K562 (cell line): ENCODE results near the gene SSTR5. TPM values are rescaled to one million over a fixed set of nuclear protein-coding genes. Genes with fewer than 3 reads are reported as not detected.

Source experiments
- ATAC-seq: fragments of 200-7000 bp; cut with Tn5 transposase; 3 replicates; pipeline ENCODE4 v1.9.1; 2020; ENCODE audit warnings: moderate library complexity
- BruUV-seq: library from RNA; stranded (reverse); fragments of 400-500 nt; replicated peaks from 2 replicates; lab custom pipeline; 2021; lab: Mats Ljungman, UMichigan
- CTCF ChIA-PET: fragments of 300-600 bp; formaldehyde crosslinking; extraction: SDS; loops from one replicate; lab custom pipeline; 2021; ENCODE audit warnings: low intra/inter-chr PET ratio; lab: Yijun Ruan, JAX
- POLR2A ChIA-PET: fragments of 300-600, 350-650 bp; sonication (Branson Sonifier 250); formaldehyde crosslinking; extraction: SDS; loops from one replicate; lab custom pipeline; 2021; ENCODE audit warnings: antibody characterized with exemption, inconsistent platforms; lab: Yijun Ruan, JAX
- DNase-seq, 4 experiments: peaks; one replicate each; pipeline versions ENCODE4 v3.0.0 to v3.0.0-alpha.2; 2011 to 2018; ENCODE audit warnings: low spot score in 3 of 4, mixed read lengths in 3 of 4; ENCODE audit errors: extremely low read depth in 1 of 4
- FAIRE-seq: peaks from 2 replicates; lab custom pipeline; 2011; peaks lifted over from hg19 to GRCh38; lab: Jason Lieb, UNC
- H2AFZ ChIP-seq: 2 replicates; pipeline ENCODE4 v1.6.0; 2011; ENCODE audit warnings: low read depth, low read length, control low read depth, inconsistent platforms
- H3K27ac ChIP-seq: fragments of 200-600 bp; 3 replicates; pipeline ENCODE4 v1.8.0; 2011; ENCODE audit warnings: low read depth, mild to moderate bottlenecking, control low read depth, inconsistent platforms, low read length, moderate library complexity, mixed read lengths; ENCODE audit errors: extremely low read depth
- H3K27me3 ChIP-seq, 2 experiments: fragments of 300-600 bp in 1 of 2; 2 replicates in 1 of 2; 3 replicates in 1 of 2; pipeline versions ENCODE4 v1.6.0 to v1.8.0; 2011; ENCODE audit warnings: inconsistent platforms in 2 of 2, low read length in 2 of 2, mild to moderate bottlenecking in 1 of 2, mixed read lengths in 1 of 2, moderate library complexity in 1 of 2; ENCODE audit not compliant: control insufficient read depth in 2 of 2, insufficient read depth in 2 of 2
- H3K36me3 ChIP-seq: fragments of 300-600 bp; 3 replicates; pipeline ENCODE4 v1.8.0; 2011; ENCODE audit warnings: mild to moderate bottlenecking, low read length, inconsistent platforms; ENCODE audit not compliant: control insufficient read depth, insufficient read depth
- H3K4me1 ChIP-seq, 2 experiments: fragments of 200-600 bp in 1 of 2; replicated peaks in 1 of 2; 2 replicates in 1 of 2; 3 replicates in 1 of 2; pipeline versions ENCODE4 v1.5.1 to v1.8.0; 2011; ENCODE audit warnings: inconsistent platforms in 2 of 2, low read length in 2 of 2, mild to moderate bottlenecking in 1 of 2, mixed read lengths in 1 of 2, moderate library complexity in 1 of 2; ENCODE audit not compliant: control insufficient read depth in 2 of 2, insufficient read depth in 2 of 2
- H3K4me2 ChIP-seq: 2 replicates; pipeline ENCODE4 v1.6.1; 2011; ENCODE audit warnings: low read length, control low read depth, inconsistent platforms, mixed read lengths; ENCODE audit not compliant: insufficient read depth
- H3K4me3 ChIP-seq: fragments of 200-600 bp; sonication (generic), shearing (Covaris generic); 2 replicates; pipeline ENCODE4 v1.5.1; 2016; ENCODE audit warnings: control low read depth, inconsistent platforms
- H3K79me2 ChIP-seq: fragments of 200-600 bp; 3 replicates; pipeline ENCODE4 v1.8.0; 2011; ENCODE audit warnings: low read length, inconsistent platforms; ENCODE audit not compliant: control insufficient read depth, insufficient read depth
- H3K9ac ChIP-seq, 2 experiments: 2 replicates each; pipeline versions ENCODE4 v1.6.0 to v1.6.1; 2011; ENCODE audit warnings: low read depth in 2 of 2, low read length in 2 of 2, control low read depth in 1 of 2, inconsistent platforms in 1 of 2, mild to moderate bottlenecking in 1 of 2, mixed read lengths in 1 of 2; ENCODE audit not compliant: insufficient read depth in 1 of 2
- H3K9me1 ChIP-seq: one replicate; pipeline ENCODE4 v1.6.0; 2011; ENCODE audit warnings: inconsistent platforms, mild to moderate bottlenecking, low read length, moderate library complexity; ENCODE audit not compliant: control insufficient read depth, insufficient read depth
- H3K9me3 ChIP-seq: replicated peaks from 2 replicates; pipeline ENCODE4 v1.5.1; 2011; ENCODE audit warnings: low read depth, low read length, inconsistent platforms; ENCODE audit not compliant: control insufficient read depth, insufficient read depth
- H4K20me1 ChIP-seq: replicated peaks from 2 replicates; pipeline ENCODE4 v1.6.1; 2011; ENCODE audit warnings: low read length, inconsistent platforms, mixed read lengths; ENCODE audit not compliant: control insufficient read depth, insufficient read depth
- RBM34 ChIP-seq: fragments of 200-400 bp; formaldehyde crosslinking; IDR thresholded peaks from 2 replicates; pipeline ENCODE4 v1.6.1; 2018; ENCODE audit warnings: low read length, borderline replicate concordance; ENCODE audit not compliant: insufficient read depth
- SIX5 ChIP-seq, 2 experiments: IDR thresholded peaks; 2 replicates each; pipeline ENCODE4 v1.6.1; 2011; ENCODE audit warnings: low read length in 2 of 2, borderline replicate concordance in 1 of 2, low read depth in 1 of 2, mild to moderate bottlenecking in 1 of 2, moderate library complexity in 1 of 2; ENCODE audit not compliant: insufficient read depth in 1 of 2
- SMC3 ChIP-seq: conservative IDR thresholded peaks from 2 replicates; pipeline ENCODE4 v1.6.1; 2011; ENCODE audit warnings: low read depth, low read length, improper control_type of control experiment; ENCODE audit not compliant: insufficient read depth
- TAF1 ChIP-seq: IDR thresholded peaks from 2 replicates; pipeline ENCODE4 v1.6.1; 2011; ENCODE audit warnings: mild to moderate bottlenecking, low read length, moderate library complexity; ENCODE audit not compliant: insufficient read depth, control insufficient read depth, severe bottlenecking; ENCODE audit errors: extremely low read depth
- U2AF1 ChIP-seq: fragments of 200-400 bp; formaldehyde crosslinking; optimal IDR thresholded peaks from 2 replicates; pipeline ENCODE3; 2017; ENCODE audit warnings: mild to moderate bottlenecking, low read depth, low read length, moderate library complexity
- ZNF175 ChIP-seq: fragments of 200-800 bp; sonication (Bioruptor generic); IDR thresholded peaks from 2 replicates; pipeline ENCODE4 v1.6.1; 2016; ENCODE audit warnings: low read depth, mild to moderate bottlenecking, missing genetic modification characterization, missing compliant biosample characterization
- WGBS: fragments of 100-300 bp; shearing (Covaris generic); methylation state at CpG from one replicate; pipeline ENCODE4 v1.1.6; 2016; ENCODE audit warnings: low coverage, mixed read lengths; ENCODE audit not compliant: insufficient coverage; ENCODE audit errors: missing lambda C conversion rate; 5-methylcytosine and 5-hydroxymethylcytosine counted together
- in situ Hi-C: fragments of 300-500 bp; cut with MboI; formaldehyde crosslinking; loops from 4 replicates; pipeline ENCODE4 v1.15.0; 2018; ENCODE audit warnings: inconsistent platforms, mixed read lengths
- intact Hi-C: fragments of 100-400 bp; cut with micrococcal nuclease; formaldehyde crosslinking; loops from 2 replicates; pipeline ENCODE4 v1.14.2; 2022
- polyA plus RNA-seq, 8 experiments: library from polyadenylated mRNA; depleted of rRNA in 4 of 8; stranded (reverse) in 5 of 8; unstranded in 3 of 8; fragments of >200 nt; fragmentation: Nextera tagmentation in 2 of 8; fragmentation: Illumina TruSeq in 1 of 8; extraction: Ambion mirVana in 2 of 8; extraction: Trizol in 1 of 8; gene quantifications; 2 replicates each; pipeline versions ENCODE4 v1.2.1 to v1.2.3, GENCODE V29; 2011 to 2014; ENCODE audit warnings: inconsistent platforms in 1 of 8, missing spikeins in 1 of 8
- total RNA-seq, 7 experiments: library from RNA; depleted of rRNA in 6 of 7; stranded (reverse); fragments of >200 nt in 6 of 7; fragmentation: Illumina TruSeq in 2 of 7; extraction: Trizol in 2 of 7; gene quantifications; 2 replicates each; pipeline versions ENCODE4 v1.2.1 to v1.2.3, GENCODE V29; 2011 to 2021; ENCODE audit warnings: low replicate concordance in 1 of 7
- TF ChIP-seq, protein P1 (sequence below): sonication (generic); formaldehyde crosslinking; IDR thresholded peaks from 2 replicates; pipeline ENCODE4 v1.8.0; 2022; ENCODE audit warnings: mild to moderate bottlenecking, missing genetic modification reagents

SSTR5 gene
- total and polyA plus RNA-seq, 9 of the 15 experiments (the other 6 are each of a cell fraction or from before 2014, with no cell fraction given) = not detected

GRCh38 chr16:1031666-1032065 is 40.9 kb upstream of the SSTR5 start:
- DNase-seq (no peak), ATAC-seq (no peak), FAIRE-seq (no peak)
- POLR2A ChIA-PET = interaction anchor here (0.5 to 0.8 kb wide), 3 partner anchors 31 to 898 kb away, joined by 3 to 4 read pairs (median 3); no protein-coding TSS in a partner anchor
- no peak overlapping the region for H2AFZ ChIP-seq
- H3K36me3 ChIP-seq = no peaks in the 10 kb centered on the region
- H3K9me1 ChIP-seq = no peaks in the 10 kb centered on the region
- intact Hi-C loops (no loop called here), in situ Hi-C loops (no loop called here)
- H3K4me1 ChIP-seq = peaks cover 0 to 27% of the 10 kb centered on the region in 2 experiments; a peak in 2 of 5 replicates
- H3K27ac ChIP-seq = no peak overlapping the region
- WGBS = 1% methylated on average over 17 of the region's 17 CpGs
- CTCF ChIA-PET = no interaction called here
- no peaks in the 10 kb centered on the region for H3K9me3 ChIP-seq
- no TSS peak for BruUV-seq
- H4K20me1 ChIP-seq = peaks cover 15% of the 10 kb centered on the region; the same call in 1 of the 2 replicates
- H3K27me3 ChIP-seq = peaks cover 21 to 60% of the 10 kb centered on the region in 2 experiments; a peak in 3 of 5 replicates
- H3K9ac ChIP-seq = no peak overlapping the region
- no peak overlapping the region for H3K4me3 ChIP-seq
- H3K79me2 ChIP-seq = no peaks in the 10 kb centered on the region
- no peak overlapping the region for H3K4me2 ChIP-seq
- TF ChIP-seq TAF1 (no peak), SMC3 (no peak), SIX5 (IDR thresholded peaks at IDR 0.05; ENCODE audit: borderline replicate concordance in 1 of 2, insufficient read depth in 1 of 2, low read depth in 1 of 2, low read length in 2 of 2) (no peak), U2AF1 (no peak), RBM34 (no peak), ZNF175 (CRISPR knock-in tag) (no peak)
- TF ChIP-seq, protein P1, sequence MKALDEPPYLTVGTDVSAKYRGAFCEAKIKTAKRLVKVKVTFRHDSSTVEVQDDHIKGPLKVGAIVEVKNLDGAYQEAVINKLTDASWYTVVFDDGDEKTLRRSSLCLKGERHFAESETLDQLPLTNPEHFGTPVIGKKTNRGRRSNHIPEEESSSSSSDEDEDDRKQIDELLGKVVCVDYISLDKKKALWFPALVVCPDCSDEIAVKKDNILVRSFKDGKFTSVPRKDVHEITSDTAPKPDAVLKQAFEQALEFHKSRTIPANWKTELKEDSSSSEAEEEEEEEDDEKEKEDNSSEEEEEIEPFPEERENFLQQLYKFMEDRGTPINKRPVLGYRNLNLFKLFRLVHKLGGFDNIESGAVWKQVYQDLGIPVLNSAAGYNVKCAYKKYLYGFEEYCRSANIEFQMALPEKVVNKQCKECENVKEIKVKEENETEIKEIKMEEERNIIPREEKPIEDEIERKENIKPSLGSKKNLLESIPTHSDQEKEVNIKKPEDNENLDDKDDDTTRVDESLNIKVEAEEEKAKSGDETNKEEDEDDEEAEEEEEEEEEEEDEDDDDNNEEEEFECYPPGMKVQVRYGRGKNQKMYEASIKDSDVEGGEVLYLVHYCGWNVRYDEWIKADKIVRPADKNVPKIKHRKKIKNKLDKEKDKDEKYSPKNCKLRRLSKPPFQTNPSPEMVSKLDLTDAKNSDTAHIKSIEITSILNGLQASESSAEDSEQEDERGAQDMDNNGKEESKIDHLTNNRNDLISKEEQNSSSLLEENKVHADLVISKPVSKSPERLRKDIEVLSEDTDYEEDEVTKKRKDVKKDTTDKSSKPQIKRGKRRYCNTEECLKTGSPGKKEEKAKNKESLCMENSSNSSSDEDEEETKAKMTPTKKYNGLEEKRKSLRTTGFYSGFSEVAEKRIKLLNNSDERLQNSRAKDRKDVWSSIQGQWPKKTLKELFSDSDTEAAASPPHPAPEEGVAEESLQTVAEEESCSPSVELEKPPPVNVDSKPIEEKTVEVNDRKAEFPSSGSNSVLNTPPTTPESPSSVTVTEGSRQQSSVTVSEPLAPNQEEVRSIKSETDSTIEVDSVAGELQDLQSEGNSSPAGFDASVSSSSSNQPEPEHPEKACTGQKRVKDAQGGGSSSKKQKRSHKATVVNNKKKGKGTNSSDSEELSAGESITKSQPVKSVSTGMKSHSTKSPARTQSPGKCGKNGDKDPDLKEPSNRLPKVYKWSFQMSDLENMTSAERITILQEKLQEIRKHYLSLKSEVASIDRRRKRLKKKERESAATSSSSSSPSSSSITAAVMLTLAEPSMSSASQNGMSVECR (CRISPR knock-in tag) = no peak
